ENCODE data around the gene IGF2BP2.

The IGF2BP2 gene

DNA sequence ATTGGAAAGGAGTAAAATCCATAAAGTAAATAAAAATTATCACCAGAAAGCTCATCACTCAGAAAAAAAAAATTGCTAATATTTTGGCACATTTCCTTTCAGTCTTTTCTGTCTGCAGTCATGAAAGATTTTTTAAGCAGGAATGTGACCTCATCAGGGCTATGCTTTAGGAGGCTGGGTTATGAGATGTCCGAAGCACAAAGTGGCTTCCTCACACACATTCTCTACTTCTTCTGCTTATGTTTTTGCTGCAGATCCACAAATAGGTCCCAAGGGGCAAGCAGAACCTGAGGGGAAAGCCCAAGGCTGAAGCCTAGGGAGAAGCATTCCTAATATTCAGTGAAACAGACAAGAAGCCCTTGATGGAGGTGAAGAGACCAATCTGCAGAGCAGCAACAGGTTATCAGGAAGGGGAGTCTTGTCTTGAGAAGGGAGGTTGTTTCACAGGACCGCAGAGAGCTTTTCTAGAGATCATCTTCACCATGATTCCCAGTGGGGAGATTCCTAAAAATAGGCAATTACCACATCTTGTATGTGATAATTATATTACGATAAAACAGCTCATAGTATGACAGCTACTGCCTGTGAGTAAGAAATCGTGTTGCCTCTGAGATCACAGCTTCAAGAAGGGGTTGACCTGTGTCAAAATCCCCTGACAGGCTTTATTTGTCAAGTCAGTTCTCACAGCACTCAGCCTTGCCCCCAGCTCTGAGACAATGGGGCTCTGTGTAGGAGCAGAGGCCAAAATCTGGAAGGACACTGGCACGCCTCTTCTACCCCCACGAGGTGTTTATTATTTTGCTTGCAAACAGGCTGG lies 60.5 kb downstream of the IGF2BP2 start:
- no peak for DNase-seq

DNA sequence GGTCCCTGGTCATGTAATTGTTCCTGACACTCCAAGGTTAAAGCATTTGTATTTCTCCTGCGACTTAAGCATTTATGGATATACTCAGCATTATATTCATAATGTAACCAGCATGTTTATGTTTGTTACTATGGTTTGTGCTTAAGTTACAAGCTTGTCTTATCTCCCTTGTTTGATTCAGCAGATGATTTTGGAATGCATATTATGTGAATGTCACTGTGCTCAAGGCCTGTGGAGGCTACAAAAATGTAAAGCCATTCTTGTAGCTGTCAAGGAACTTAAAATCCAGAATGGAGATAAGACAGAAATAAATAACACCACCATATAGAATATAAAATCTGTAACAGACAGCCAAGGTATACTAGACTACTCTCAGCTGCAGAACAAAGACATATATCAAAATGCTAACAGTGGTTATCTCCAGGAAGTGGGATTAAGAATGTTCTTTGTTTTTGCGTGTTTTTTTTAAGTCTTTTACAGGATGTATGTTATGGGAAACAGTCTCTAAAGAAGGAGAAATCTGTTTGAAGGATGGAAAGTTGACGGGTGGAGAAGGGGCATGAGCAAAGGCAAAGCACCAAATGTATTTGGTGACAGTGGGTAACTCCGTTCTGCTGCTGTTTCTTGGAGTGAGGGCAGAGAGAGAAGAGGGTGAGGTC lies 61.4 kb downstream of the IGF2BP2 start:
- no peak for DNase-seq

DNA sequence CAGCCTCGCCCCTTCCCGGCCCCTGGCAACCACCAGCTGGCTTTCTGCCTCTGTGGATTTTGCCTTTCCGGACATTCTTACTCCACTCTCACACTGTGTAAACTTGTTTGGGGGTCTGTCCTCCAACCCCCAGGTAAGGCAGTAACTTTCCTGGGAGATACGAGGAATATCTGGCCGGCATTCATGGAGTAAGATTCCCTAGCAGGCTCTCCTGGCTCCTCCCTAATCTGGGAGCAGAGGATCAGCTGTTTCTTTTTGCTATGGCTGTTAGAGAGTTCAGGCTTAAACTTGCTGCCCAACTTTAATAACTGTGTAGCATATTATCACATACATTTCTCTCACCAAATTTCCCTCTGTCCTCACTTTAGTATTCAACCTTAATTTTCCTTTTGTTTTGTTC lies 64.3 kb downstream of the IGF2BP2 start:
- no peak for DNase-seq

DNA sequence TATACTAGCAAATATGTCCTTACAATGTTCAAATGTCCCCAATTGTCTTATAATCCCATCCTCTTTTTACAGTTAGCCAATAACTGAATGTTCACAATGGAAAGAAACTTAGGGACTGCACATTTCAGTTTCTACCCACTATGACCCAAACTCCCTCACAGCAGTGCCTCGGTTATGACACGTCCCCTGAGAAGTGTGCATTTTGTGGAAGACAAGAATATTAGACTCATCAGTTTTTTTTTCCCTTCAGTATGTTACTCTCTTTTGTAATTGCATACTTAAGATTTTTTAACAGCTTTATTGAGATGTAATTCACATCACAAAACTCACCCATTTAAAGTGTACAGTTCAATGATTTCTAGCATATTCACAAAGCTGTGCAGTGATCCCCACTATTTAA lies 64.8 kb downstream of the IGF2BP2 start:
- DNase-seq: no peak

DNA sequence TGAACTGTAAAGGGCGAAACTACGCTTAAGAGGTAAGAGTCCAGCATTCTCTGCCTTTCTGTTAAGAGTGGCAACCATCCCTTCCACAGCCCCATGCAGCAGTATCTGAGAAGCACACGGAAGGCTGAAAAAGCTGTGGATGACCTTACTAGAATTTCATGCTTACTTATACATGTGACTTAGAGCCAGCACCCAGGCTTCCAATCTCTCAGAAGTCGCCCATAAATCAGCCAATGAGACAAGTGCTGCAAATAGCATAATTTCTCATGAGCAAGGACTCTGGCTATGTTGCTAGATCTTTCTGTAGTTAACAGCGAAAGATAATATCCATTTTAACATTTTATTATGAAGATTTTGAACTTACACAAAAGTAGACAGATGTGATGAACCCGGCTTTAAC lies 65.3 kb downstream of the IGF2BP2 start:
- no peak for DNase-seq

DNA sequence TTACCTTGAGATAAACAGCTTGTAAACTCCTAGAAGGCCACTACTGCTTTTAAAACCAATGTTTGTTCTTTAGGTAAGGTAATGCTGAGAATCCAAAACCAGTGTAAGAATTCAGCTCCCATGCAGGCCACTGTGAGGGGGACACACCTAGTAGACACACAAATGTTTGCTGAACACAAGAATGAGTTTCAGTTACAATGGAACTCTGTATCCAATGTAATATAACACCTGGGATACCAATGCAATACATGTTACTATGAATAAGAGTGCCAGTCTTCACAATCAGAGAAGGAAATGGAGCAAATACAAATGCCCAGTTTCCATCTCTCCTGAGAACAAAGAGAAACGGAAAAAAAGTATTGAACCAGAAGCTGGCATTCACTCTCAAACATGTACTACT lies 65.9 kb downstream of the IGF2BP2 start:
- no peak for DNase-seq

DNA sequence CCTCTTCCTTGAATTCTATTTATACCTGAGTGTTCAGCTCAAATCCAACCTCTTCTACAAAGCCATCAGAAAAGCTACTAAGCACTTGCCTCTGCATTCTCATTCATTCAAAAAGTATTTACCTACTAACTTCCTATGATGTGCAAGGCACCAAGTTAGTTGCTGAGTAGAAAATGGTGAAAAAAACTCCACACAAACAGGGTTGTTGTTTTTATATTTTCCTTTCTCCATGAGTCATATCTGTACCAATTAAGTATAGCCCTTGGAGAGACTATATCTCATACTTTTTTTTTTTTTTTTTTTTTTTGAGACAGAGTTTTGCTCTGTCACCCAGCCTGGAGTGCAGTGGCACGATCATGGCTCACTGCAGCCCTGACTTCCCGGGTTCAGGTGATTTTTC lies 67.7 kb downstream of the IGF2BP2 start:
- no peak for DNase-seq

DNA sequence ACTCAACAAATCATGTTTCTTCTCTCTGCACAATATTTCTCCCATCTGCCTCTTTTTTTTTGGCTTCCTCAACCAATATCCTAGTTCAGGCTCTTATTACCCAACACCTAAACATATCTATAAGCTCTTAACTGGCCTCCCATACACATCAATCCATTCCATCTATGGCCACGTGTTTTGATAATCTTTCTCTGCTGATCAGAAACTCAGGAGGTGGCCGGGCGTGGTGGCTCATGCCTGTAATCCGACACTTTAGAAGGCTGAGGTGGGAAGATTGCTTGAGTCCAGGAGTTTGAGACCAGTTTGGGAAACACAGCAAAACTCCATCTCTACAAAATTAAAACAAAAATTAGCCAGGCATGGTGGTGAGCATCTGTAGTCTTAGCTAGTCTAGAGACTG lies 68.4 kb downstream of the IGF2BP2 start:
- DNase-seq: no peak

DNA sequence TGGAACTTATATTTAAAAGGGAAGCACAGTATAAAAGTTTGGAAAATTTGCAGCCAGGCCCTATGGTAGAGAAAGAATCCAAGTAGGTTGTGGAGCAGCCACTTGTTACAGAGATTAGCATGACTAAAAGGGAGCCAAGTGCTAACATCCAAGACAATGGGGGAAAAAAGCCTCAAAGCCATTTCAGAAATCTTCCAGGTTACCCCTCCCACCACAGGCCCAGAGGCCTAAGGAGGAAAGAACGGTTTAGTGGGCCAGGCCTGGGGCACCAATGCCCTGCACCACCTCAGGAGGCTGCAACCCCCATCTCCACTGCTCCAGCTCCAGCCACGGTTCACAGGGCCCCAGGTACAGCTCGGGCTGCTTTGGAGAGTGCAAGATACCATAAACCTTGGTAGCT lies 69.9 kb downstream of the IGF2BP2 start:
- DNase-seq: no peak

DNA sequence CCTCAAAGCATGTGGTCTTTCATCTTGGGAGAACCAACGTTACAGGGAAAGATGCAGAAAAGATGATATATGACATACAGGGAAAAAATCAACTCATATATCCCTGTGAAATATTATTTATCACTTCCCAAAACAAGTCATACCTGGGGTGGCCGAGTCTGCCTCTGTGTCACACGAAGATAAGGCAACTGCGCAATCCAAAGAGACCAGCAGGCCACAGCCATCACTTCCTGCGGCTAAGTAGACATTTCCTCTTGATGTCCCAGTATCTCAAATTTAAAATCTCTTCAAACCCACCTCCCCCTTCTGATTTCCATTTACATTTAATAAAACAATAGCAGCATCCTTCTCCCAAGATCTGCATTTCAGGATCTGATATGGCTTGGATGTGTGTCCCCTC lies 71.5 kb downstream of the IGF2BP2 start:
- DNase-seq: no peak

DNA sequence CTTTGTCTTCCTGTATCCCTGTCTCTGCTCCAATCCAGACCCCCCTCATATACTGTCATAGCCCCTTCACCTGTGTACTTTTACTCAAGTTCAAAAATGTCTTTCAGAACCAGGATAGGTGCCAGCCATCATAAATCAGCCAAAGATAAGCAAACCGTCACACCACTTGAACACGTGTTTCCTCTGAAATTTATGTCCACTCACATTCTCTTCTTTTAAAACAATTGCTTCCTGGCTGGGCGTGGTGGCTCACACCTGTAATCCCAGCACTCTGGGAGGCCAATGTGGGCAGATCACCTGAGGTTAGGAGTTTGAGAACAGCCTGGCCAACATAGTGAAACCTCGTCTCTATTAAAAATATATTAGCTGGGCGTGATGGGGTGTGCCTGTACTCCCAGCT lies 74.1 kb downstream of the IGF2BP2 start:
- no peak for DNase-seq

DNA sequence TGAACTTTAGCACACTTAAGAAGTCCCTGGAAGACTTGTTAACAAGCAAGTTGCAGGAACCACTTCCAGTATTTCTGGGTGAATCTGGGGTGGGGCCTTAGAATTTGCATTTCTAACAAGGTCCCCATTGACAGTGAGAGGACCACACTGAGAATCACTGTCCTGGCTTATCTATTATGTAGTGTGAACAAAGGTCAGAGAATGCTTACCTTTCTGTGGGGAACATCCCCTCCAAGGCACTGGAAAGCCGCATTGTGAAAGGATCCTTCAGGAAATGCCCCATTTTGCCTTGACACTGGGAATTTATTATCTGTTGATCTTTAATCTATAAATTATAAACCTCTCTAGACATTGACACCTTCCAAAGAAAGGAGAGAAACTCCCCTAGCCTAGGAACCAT lies 74.8 kb downstream of the IGF2BP2 start:
- no peak for DNase-seq

DNA sequence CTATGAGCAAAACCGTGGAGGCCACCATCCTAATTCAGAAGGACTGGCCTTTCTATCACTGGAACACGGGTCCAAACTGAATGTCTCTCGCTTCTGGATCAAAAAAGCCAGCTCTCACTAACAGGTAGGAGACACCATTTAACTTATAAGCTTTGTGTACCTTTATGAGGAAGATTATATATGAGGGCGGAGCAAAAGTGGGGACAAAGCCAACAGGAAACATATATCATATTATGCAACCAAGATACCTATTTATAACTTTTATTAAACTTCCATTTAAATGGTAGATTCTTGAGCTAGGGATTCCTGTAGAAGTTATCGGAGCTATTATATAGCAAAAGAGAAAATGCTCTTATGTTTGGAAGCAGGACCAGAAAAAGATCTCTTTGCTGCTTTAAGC lies 78.4 kb downstream of the IGF2BP2 start:
- DNase-seq: no peak

DNA sequence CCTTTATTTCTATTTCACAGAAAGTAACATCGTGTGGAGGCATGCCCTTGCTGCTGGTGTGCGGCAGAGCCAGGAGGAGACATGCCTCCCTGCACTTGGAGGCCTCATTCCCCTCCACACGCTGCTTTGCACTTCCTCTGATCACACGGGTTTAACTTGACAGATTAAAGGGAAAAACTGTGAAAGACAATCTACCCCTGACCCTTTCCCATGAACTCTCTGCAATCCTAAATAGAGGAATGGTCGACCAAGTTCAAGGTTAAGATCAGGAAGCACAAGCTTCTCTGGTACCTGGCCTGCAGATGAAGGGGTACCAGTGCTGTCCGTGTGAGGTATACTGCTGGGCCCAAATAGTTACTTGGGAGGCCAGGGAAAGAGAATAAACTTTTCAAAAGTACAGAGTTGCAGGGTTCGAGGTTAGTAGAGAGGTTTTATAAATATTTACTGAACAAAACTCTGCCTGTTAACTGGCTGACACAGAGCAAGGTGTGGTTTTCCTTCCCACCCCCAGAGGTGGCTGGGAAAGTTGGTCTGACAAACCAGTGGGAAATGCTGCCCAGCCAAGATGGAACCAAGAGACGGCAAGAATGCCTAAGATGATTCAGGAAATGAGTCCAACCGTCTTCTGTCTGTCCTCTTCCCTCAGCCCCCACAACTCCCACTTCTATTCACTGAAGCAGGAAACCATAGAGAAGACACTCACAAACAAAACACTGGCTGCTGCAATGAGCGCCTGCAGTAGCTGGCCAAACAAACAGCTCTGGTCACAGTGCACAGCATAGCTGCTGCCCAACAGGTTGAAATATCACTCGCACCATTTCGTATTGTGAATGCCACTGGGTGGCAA lies 79.6 kb downstream of the IGF2BP2 start:
- no peak for DNase-seq

DNA sequence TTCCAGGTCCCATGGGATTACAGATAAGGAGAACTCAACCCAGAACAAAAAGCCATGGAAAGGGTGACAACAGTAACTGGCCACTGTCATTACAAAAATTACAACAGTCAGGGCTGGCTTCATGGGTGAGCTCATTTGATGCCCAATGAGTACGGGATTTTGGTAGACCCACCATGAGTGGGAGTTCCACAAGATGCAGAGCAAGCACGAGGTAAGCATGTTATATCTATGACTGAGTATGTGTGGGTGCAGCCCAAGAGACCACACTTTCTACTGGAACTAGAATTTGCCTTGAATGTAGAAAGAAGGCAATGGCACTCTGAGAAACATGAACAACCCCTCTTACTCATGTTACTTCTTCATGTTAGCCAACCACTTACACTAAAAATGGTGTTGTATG lies 83.3 kb downstream of the IGF2BP2 start:
- no peak for DNase-seq

DNA sequence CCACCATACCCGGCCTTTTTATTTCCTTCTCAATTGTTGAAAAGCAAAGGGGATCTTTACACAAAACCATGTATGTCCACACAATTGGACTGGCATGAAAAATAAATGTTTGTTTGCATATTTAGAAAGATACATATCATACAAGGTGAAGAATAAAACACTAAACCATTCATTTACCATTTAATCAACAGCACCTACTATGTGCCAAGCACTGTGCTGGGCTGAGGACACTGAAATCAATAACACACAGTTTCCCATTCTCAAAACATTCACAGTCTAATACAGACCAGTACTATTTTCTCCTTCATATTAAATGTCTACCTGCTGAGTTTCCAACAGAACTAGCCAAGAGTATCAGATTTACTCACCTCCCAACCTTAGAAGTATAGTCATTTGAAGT lies 84.7 kb downstream of the IGF2BP2 start:
- DNase-seq: no peak

DNA sequence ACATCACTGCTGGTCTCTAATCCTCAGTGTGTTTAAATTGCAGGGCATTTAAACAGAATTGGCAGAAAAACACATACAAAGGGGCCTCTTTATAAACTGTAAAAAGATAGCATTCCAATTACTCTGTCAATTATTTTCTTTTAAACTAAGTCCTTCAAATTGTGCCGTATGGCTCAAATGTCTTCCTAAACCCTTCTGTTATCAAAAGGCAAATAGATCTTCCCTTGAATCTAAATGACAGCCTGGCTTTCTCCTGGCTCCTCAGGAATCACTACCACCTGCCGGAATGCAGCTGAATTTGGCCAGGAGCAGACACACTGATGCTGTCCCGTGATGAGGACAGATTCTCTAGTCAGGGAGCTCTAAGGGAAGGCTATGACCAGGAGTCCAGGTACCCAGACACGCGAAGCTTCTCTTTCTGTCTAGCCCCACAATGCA lies 85.6 kb downstream of the IGF2BP2 start:
- no peak for DNase-seq

DNA sequence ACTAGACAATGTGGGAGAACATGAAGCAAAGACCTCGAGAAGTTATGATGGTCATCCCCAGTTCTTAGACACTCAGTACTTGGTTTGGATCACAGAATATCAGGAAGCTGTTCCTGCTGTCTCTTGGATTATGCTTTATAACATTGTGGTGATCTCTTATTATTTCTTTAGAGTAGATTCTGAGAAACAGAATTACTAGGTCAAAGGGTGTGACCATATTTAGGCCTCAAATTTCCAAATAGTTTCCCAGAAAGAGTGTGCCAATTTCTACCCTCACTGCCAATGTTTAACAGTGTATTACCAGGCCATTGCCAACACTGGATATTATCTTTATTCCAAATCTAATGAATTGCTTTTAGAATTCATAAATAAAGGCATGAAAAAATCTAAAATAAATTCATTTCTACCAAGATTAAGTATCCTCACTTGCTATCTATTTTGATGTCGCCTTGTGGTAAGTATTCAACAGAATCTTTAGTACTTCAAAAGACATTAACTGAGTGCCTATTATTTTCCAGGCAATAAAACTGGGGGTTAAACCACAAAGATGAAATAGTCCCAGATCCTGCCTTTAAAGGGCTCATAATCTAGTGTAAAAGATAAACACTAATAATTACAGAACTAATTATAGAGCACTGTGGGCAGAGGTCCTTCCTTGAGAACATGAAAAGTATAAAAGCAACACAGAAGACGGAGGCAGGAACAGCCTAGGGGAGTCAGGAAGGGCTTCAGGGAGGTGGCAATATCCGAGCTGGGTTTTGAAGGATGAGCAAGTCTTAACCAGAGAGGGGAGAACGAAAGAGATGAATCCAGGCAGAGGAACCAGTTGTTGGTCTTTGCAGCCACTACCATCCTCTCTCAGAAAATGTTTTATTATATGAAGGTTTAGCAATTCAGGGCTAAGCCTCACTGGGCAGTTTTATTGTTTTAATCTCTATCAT lies 86.8 kb downstream of the IGF2BP2 start:
- DNase-seq: no peak

DNA sequence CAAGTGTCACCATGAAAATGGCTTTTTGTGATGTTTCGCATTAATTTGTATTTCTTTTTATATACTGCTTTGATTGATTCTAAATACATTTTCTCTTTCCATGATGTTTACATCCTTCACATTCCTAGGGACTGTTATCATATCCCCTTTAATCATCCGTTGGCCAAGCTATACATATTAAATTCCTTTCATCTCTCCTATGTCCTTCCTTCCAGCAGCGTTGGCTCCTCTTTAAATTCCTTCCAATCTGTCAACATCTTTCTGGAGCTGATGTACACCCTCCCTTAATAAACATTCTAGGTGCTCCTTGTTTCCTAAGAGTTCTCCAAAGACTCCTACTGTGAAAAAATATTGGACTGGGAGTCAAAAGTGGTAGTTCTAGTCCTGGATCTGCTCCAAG lies 87.8 kb downstream of the IGF2BP2 start:
- no peak for DNase-seq

DNA sequence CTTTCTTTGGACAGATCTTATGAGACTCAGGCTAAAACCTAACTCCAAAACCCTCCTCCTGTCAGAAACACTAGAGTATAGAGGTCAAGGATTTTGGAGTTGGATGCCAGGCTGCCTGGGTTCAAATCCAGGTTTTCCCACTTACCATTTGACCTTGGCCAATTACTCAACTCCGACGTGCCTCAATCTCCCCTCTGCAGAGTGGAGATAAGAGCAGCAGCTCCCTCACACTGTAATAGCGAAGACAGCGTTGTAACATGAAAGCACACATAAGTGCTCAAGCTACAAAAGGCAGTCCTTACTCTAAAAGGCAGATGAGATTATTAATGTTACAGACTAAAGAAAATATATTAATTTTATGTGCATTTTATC lies 90.1 kb downstream of the IGF2BP2 start:
- DNase-seq: no peak

DNA sequence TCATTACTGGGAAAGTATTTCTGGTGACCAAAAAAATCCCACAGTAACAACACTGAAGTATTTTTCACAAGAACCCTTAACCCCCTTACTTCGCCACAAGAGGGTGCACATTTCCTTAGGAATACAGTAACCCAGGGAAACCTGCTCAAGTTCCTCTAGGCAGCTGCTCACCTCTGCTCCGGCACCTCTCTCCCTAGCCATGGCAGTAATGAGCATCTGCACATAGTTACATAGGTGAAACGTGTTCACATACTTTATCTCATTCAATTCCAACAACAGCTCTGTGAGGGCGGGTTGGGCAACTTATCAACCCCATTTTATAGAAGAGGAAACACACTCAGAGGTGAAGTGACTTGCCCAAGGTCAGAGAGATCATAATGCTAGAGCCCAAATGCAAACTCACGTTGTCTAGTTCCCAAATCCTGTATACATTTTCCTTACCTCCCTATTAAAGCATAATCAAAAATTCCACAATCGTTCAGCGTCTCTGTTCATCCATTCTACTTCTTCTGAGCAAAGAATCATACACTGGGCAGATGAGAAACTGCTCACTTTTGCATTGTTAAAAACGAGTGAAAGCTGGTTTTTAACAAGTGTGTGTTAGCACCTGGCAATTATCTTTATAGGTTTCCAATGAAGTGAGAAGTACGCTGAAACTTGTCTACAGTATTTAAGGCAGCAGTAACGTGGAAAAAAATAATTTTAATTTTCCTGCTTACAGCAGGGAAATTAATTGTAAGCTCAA lies 90.7 kb downstream of the IGF2BP2 start:
- DNase-seq: peak; percentile 3

DNA sequence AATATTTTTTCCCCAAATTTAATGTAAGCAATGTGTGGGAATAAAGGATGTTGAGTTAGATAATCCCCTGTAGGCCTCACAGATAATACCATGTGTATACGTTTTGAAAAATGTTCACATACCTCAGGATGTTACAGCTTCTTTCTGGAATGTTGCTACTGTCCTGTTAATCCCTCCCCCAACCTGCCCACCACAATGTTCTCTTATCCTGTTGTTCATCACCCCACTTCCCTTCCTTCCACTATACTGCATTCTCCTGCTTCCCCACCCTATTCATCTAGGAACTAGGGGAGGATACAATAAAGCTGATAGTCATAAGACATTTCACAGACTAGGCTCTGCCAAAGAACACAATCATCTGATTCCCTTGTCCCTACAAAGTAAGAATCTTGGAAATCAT lies 92.1 kb downstream of the IGF2BP2 start:
- no peak for DNase-seq

Measured in CD4-positive, alpha-beta T cell treated with Interleukin-10 for 1 hour (primary cell).